Measurements from ENCODE around the gene SIRT3. TPM values are rescaled to one million over a fixed set of nuclear protein-coding genes. Genes with fewer than 3 reads are reported as not detected.

SIRT3 gene
- total and polyA plus RNA-seq, 2 of the 13 experiments (the other 11 are each of a cell fraction or from before 2014, with no cell fraction given) = 15.1 to 18.2 TPM

DNA sequence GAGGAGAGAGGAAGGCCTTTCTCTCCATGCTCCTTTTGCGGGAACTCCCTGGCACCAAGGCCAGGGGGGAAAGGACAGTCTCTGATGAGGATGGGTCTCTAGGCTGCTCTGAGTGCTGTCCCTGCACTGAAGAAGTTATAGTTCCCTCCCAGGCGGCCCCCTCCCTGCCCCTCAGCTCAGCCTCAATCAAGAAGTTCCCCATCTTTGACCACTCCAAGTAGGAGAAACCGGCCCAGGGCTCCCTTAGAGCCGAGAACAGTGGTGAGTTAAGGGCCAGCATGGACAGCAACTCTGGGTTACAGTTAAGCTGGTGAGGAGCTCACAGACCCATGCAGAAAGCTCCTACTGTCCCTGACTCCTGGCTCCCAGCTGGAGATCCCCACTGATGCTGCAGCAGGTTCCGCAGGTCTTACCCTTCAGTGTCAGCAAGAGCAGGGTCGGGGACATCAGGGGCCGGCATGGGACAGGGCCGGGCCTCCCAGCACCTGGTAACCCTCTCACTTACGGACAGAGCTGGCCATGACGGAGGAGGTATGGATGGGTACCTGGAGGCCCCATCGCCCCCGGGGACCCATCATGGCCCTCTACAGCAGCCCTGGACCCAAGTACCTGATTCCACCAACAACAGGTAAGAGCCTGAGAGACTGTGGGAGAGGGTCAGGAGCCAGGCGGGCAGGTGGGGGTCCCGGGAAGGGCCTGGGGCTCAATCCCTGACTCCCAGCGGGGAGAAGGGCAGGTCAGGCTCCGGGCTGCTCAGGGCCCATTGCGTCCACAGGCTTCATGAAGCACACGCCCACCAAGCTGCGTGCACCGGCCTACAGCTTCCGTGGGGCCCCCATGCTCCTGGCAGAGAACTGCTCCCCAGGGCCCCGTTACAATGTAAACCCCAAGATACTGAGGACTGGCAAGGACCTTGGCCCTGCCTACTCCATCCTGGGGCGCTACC is 39.1 kb downstream of the SIRT3 start:
- H3K27ac ChIP-seq (ENCODE audit: extremely low read length, insufficient read depth, low read length) = no peak overlapping the region
- no peaks in the 10 kb centered on the region for H4K20me1 ChIP-seq (ENCODE audit: insufficient read depth, low read length)
- DNase-seq (ENCODE audit: low spot score) (no peak), ATAC-seq (peak; percentile 4), FAIRE-seq (no peak)
- POLR2A ChIA-PET = interaction anchor here (0.7 kb wide), 1 partner anchor 10 kb away, joined by 3 read pairs; the partner anchor contains the start of genes BET1L and RIC8A
- H3K79me2 ChIP-seq (ENCODE audit: insufficient read depth, low read length) = no peaks in the 10 kb centered on the region
- H3K4me2 ChIP-seq (ENCODE audit: low read depth, low read length) = no peak overlapping the region
- in situ Hi-C loops (cut with HindIII; ENCODE audit: extremely low pct_ligation_motif_present, low pct_unique_long_range_greater_than_20kb) (no loop called here), intact Hi-C loops (cut with micrococcal nuclease; ENCODE audit: unreplicated experiment) (no loop called here)
- WGBS (ENCODE audit: low lambda C conversion rate) = 0% methylated on average over 3 of the region's 23 CpGs
- no peaks in the 10 kb centered on the region for H3K36me3 ChIP-seq (replicated peaks in 1 of 2; ENCODE audit: control insufficient read depth in 1 of 2, insufficient read depth in 2 of 2, low read length in 2 of 2)
- no peak overlapping the region for H3K4me3 ChIP-seq (replicated peaks in 1 of 3; ENCODE audit: insufficient read depth in 1 of 3, low read depth in 2 of 3, low read length in 3 of 3)
- BruUV-seq (replicated peaks) = no TSS peak
- H3K9me3 ChIP-seq (ENCODE audit: low read length) = no peaks in the 10 kb centered on the region
- H3K27me3 ChIP-seq (ENCODE audit: control insufficient read depth in 1 of 2, insufficient read depth in 2 of 2, low read length in 2 of 2) = peaks cover 0 to 1% of the 10 kb centered on the region in 2 experiments; a peak in 1 of 5 replicates
- CTCF ChIA-PET (ENCODE audit: low intra/inter-chr PET ratio, low total read pairs) = no interaction called here
- no peak overlapping the region for H2AFZ ChIP-seq (ENCODE audit: low read length)
- 0 out of 2 replicates have a peak, but pooled peaks cover 5% of the 10 kb centered on the region for H3K4me1 ChIP-seq (ENCODE audit: insufficient read depth, low read length)
- no peak overlapping the region for H3K9ac ChIP-seq (ENCODE audit: insufficient read depth, low read depth, low read length)
- TF ChIP-seq ZBTB38 (CRISPR knock-in tag; IDR thresholded peaks at IDR 0.05) (no peak), ZNF282 (IDR thresholded peaks at IDR 0.05; ENCODE audit: partially characterized antibody) (no peak), JUN (CRISPR knock-in tag; IDR thresholded peaks at IDR 0.05) (no peak), JUND (CRISPR knock-in tag; IDR thresholded peaks at IDR 0.05) (no peak), ZNF335 (CRISPR knock-in tag; IDR thresholded peaks at IDR 0.05) (no peak), MED8 (CRISPR knock-in tag; IDR thresholded peaks at IDR 0.05; ENCODE audit: insufficient replicate concordance) (no peak), ZNF841 (CRISPR knock-in tag; IDR thresholded peaks at IDR 0.05; ENCODE audit: borderline replicate concordance) (no peak), ARNTL (CRISPR knock-in tag; IDR thresholded peaks at IDR 0.05) (no peak), ZMYM3 (CRISPR knock-in tag; IDR thresholded peaks at IDR 0.05) (no peak), PCBP2 (optimal IDR thresholded peaks at IDR 0.05; ENCODE audit: low read depth, low read length, poor library complexity, severe bottlenecking) (no peak), EHMT2 (IDR thresholded peaks at IDR 0.05; ENCODE audit: borderline replicate concordance, low read depth, low read length) (no peak), BHLHE40 (IDR thresholded peaks at IDR 0.05; ENCODE audit: low read length) (no peak), MLLT10 (CRISPR knock-in tag; IDR thresholded peaks at IDR 0.05) (no peak)
- TF ChIP-seq, protein P1, sequence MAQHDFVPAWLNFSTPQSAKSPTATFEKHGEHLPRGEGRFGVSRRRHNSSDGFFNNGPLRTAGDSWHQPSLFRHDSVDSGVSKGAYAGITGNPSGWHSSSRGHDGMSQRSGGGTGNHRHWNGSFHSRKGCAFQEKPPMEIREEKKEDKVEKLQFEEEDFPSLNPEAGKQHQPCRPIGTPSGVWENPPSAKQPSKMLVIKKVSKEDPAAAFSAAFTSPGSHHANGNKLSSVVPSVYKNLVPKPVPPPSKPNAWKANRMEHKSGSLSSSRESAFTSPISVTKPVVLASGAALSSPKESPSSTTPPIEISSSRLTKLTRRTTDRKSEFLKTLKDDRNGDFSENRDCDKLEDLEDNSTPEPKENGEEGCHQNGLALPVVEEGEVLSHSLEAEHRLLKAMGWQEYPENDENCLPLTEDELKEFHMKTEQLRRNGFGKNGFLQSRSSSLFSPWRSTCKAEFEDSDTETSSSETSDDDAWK (CRISPR knock-in tag; IDR thresholded peaks at IDR 0.05) = no peak
- TF ChIP-seq, protein P2, sequence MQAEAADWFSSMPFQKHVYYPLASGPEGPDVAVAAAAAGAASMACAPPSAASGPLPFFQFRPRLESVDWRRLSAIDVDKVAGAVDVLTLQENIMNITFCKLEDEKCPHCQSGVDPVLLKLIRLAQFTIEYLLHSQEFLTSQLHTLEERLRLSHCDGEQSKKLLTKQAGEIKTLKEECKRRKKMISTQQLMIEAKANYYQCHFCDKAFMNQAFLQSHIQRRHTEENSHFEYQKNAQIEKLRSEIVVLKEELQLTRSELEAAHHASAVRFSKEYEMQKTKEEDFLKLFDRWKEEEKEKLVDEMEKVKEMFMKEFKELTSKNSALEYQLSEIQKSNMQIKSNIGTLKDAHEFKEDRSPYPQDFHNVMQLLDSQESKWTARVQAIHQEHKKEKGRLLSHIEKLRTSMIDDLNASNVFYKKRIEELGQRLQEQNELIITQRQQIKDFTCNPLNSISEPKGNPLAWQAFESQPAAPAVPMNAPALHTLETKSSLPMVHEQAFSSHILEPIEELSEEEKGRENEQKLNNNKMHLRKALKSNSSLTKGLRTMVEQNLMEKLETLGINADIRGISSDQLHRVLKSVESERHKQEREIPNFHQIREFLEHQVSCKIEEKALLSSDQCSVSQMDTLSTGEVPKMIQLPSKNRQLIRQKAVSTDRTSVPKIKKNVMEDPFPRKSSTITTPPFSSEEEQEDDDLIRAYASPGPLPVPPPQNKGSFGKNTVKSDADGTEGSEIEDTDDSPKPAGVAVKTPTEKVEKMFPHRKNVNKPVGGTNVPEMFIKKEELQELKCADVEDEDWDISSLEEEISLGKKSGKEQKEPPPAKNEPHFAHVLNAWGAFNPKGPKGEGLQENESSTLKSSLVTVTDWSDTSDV (CRISPR knock-in tag; IDR thresholded peaks at IDR 0.05) = no peak
- TF ChIP-seq, protein P3, sequence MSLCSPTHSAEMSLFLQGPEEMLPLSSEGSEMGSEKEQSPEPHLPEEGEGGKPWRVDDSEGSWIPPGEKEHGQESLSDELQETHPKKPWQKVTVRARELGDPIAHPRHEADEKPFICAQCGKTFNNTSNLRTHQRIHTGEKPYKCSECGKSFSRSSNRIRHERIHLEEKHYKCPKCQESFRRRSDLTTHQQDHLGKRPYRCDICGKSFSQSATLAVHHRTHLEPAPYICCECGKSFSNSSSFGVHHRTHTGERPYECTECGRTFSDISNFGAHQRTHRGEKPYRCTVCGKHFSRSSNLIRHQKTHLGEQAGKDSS (CRISPR knock-in tag; IDR thresholded peaks at IDR 0.05; ENCODE audit: borderline replicate concordance, low read depth) = no peak
